ENCODE data around the gene PTTG1.

The PTTG1 gene

DNA sequence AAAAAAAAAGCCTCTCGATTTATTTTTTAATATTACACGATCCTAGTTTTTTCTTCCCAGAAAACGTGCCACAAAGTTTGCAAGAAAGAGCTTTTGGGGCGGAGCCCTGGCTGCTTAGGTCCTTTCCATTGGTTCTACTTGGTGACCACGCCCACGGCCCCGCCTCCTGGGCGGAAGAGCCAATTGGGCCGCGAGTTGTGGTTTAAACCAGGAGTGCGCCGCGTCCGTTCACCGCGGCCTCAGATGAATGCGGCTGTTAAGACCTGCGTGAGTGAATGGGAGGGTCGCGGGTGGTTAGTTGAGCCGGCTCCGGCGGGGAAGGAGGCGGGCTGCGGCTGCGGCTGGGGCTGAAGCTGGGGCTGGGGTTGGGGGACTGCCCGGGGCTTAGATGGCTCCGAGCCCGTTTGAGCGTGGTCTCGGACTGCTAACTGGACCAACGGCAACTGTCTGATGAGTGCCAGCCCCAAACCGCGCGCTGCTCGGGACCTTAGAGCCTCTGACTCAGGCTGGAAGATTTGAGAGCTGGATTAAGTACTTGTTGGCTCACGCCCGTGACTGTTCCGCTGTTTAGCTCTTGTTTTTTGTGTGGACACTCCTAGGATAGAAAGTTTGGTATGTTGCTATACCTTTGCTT lies at the start of gene PTTG1:
PTTG1 (plus strand) TSS at position 231 of the 634 bp plus-strand sequence. CDS start 458 bp downstream, outside the sequence.
- in situ Hi-C loops (cut with HindIII; ENCODE audit: low sequenced_read_pairs): no loop called here

DNA sequence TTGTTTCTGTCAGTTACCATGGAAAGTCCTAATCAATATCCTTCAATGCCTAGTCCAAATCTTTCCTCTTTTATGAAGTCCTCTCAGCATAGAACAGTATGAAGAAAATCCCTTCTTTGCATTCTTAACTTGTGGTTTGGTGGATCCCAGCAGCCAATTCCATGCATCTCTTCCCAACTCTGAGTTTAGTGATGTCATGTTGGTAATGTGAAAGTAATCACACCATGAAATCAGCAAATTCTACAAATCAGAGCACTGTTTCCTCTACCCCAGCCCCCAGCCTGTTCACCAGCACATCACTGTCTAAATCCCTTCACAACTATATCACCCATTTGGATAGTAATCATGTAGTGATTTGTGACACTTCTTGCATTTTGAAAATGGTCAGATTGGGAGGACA lies 46.5 kb upstream of the PTTG1 start:
- in situ Hi-C loops (cut with HindIII; ENCODE audit: low sequenced_read_pairs): no loop called here

DNA sequence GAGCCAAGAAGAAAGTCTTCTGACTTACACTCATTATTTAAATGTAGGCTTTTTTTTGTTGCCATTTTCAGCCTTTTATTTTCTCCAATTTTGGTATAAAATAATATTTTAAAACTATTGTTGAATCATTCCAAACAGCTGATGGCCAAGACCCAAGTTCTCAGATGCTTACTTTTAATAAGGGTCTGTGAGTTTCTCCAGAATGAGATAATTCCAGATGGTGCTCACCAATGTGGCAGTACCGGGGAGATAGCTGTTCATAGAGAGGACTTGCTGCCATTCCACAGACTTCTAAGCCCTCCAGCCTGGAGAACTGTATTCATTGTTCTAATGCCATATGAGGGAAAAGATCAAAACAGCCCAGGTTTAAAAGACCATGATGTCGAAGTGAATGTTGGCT lies 46.0 kb upstream of the PTTG1 start:
- in situ Hi-C loops (cut with HindIII; ENCODE audit: low sequenced_read_pairs): no loop called here

DNA sequence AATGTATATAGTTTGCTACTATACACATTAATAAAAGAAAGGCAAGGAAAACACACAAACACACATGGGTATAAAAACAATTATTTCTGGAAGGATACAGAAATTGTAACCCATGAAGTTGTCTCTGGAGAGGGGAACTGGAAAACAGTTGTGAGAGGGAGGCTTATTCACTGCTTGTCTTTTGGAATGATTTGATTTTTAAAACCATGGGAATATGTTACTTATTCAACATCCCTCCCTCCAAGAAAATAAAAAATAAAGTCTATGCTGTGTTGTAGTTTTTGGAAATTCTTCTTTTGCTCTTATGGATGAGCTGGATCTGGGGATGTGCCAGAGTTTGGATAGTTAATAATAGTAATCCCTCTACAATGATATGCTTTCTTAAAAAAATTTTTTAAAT lies 45.2 kb upstream of the PTTG1 start:
- in situ Hi-C loops (cut with HindIII; ENCODE audit: low sequenced_read_pairs): no loop called here

DNA sequence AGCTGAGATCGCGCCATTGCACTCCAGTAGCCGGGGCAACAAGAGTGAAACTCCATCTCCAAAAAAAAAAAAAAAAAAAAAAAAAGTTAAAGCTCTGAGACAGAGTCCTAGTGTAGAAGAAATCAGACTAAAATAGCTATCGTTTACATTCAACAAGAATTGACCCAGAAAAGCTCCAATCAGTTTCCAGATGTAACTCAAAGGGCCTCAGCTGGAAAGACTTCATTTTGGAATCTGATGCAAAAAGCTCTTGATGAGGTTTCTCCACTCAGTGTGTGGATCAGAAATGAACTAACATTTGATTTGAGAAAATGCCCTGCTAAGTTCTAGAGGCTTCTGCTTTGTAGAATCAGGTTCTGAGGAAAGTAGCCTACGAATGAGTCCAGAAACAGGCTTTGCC lies 44.0 kb upstream of the PTTG1 start:
- in situ Hi-C loops (cut with HindIII; ENCODE audit: low sequenced_read_pairs): no loop called here

DNA sequence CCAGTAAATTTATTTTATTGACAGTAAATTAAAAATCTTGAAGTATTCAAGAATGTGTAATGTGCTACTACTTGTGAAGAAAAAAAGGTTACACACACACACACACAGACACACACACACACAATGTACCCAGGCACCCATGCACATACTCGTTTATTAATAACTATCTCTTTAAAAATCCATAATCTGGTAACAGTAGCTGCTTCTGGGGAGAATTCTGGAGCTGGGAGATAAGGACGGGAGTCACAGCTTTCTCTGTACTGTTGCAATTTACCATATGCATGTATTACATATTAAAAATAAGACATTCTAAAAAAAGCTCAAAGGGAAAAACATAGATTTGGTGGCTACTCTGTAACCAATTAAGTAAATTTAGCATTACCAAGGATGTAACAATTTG lies 43.3 kb upstream of the PTTG1 start:
- in situ Hi-C loops (cut with HindIII; ENCODE audit: low sequenced_read_pairs): no loop called here

DNA sequence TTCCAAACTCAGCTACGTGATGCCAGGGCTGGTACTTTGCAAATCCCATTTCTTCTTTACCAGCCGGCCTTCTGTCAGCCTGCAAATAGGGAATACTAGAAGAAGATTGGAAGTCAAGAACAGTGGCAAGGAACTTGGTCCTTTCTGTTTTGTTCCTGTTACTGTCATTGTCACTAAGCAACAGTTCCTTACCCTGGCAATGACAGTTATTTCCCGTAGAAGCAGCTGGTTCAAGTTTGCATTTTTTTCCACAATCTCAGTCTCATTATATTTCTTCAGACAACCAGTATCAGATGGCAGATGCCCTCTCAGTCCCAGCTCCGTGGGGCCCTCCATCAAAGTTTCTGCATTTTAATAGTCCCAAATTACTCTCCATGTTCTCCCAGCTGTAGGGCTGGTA lies 42.1 kb upstream of the PTTG1 start:
- in situ Hi-C loops (cut with HindIII; ENCODE audit: low sequenced_read_pairs): no loop called here

DNA sequence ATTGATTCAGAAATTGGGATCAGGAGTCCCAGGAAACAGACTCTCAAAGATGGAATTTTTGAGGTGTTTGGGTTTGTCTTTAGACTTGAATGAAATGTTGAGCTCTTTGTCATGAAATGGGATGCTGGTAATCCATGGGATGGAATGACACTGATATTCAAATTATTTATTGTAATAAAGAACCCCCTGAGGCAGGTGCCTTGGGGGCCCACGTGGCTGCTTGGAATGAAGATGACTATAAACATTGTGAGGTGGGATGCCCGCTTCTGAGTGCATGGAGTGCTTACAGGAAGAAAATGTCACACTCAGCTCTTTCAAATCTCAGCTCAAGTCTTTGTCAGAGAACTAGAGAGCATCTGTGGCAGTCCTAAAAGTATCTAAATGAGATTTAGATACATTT lies 41.6 kb upstream of the PTTG1 start:
- in situ Hi-C loops (cut with HindIII; ENCODE audit: low sequenced_read_pairs): no loop called here

DNA sequence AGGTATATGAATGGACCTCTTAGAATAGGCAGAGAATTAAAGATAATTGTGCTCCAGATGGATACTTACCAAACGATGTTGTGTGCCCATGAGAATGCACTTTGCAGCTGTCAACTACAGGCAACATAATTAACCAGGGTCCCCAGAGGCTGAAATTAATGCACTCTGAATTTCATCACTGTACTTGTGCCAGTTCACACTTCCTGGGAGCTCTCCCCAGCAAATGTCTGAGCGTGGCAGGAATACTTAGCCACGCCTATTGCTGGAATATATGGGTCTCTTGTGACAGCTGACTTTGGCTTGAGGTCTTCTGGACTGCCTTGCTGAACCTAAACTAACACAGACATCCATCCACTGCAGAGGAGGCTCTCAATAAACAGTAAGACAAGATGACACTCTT lies 39.3 kb upstream of the PTTG1 start:
- in situ Hi-C loops (cut with HindIII; ENCODE audit: low sequenced_read_pairs): no loop called here

DNA sequence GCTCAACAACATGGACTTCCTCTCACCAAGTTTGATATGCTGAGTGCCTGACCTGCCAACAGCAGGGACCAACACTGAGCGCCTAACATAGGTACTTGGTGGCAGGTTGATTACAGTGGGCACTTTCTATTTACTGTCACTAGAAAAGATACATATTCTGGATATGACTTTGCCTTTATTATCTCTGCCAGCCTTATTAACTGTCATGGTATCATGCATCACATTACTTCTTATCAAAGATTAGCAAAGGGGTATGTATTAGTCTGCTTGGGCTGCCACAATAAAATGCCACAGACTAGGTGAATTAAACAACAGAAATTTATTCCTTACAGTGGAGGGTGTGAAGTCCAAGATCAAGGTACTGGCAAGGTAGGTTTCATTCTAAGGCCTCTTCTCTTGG lies 37.0 kb upstream of the PTTG1 start:
- in situ Hi-C loops (cut with HindIII; ENCODE audit: low sequenced_read_pairs): no loop called here

DNA sequence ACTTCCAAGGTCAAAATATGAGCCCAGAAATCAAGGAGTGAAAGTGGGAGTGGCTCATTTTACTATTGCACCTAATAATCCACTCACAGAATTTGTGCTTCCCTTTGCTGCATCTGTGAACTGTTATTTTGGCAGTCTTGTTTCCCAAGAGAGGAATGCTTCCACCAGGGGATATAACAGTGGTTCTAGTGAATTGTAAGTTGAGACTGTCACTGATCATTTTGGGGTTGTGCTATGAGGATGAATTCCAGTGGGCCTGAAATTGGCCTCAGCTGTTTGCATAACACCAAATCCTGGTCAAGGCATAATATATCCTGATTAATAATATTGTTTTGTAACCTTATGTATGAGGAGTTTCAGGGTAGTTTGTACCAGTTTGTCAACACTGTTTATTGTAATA lies 36.2 kb upstream of the PTTG1 start:
- in situ Hi-C loops (cut with HindIII; ENCODE audit: low sequenced_read_pairs): no loop called here

DNA sequence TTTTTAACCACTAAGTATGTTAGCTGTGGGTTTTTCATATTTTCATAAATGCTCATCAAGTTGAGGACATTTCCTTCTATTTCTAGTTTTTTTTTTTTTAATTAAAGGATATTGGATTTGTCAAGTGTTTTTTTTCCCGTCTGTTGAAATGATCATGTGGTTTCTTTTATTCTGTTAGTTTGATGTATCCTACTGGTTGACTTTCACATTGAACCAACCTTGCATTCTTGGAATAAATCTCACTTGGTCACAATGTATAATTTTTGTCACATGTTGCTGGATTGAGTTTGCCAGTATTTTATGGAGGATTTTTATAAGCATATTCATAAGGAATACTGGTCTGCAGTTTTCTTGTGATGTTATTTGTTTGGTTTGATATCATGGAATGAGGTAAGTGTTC lies 34.2 kb upstream of the PTTG1 start:
- in situ Hi-C loops (cut with HindIII; ENCODE audit: low sequenced_read_pairs): no loop called here

DNA sequence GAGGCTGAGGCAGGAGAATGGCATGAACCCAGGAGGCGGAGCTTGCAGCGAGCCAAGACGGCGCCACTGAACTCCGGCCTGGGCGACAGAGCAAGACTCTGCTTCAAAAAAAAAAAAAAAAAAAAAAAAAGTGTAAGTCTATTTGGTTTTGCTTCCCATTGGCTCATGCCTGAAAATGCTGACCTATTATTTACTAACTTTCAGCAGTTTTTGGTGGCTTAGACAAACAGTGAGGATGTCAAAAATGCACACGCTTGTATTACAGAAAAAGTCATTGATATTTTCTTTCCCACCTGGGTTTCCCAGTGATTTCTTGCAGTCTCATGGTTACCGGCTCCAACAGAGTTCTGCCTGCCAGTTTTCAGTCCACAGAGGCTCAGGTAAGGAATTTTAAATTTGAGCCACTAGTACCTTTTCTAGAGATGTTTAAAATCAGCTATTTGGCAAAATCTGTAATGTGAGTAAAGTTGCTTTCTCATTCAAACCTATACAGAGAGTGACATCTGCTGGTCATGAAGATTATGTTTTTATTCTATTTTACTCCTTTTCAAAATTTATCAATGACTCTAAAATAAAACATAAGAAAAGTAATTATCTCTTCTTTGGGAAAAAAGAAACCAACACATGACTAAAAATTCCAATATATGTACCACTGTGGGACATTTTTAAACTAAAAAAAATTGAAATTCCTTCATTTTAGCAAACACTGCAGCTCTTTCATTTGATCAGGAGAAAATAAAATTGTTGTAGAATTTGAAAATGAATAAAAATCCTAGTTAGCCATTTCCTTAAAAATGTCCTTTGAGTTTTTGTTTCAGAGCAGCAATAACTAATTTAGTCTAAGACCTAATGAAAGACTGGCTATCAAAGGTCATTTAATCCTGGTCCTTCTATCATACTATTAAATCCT lies 30.6 kb upstream of the PTTG1 start:
- in situ Hi-C loops (cut with HindIII; ENCODE audit: low sequenced_read_pairs): no loop called here

DNA sequence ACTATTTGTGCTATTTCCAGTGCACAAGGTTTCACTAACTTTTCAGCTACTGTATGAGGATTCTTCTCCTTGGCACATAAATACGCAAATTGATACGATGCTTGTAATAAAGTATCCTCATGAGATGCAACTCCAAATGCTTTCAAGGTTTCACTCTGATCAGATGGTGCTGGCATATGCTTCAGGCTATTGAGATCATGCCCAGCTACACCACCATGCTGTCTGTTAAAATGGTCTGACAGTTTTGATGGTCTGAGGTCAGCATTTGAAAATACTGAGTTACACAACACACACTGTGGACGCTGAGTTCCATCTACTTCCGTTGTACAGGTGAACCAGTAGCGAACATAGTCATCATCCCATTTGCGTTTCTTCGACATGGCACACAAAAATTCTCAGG lies 26.5 kb upstream of the PTTG1 start:
- in situ Hi-C loops (cut with HindIII; ENCODE audit: low sequenced_read_pairs): no loop called here

DNA sequence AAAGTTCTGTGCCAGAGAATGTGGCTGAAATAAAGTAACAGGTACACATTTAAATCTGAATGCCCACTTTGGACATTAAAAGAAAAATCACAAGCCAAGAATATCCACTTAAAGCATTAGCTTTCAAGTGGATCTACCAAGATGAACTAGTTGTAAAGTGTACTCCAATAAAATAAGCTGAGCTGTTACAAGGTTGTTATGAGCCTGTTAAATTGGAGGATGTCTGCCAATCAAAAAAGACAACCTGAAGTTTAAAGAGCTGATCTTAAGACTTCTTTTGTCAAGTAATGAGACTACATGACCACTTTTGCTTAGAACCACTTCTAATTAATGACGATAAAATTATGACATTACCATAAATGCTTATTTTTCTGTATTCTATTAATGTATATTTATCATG lies 24.2 kb upstream of the PTTG1 start:
- in situ Hi-C loops (cut with HindIII; ENCODE audit: low sequenced_read_pairs): no loop called here

DNA sequence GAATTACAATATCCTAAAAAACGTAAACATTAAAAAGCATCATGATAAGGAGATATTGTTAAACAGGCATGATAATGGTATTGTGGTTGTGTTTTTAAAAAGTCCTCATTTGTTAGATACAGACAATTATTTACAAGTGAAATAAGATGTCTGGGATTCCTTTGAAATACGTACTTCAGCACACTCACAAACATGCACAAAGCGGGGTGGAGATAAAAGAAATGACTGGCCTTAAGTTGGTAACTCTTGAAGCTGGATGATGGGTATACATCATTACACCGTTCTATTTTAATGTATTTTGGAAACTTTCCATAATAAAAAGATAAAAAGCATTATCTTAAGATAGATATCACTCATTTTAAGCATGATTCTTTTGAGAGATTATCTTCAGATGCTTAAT lies 22.8 kb upstream of the PTTG1 start:
- in situ Hi-C loops (cut with HindIII; ENCODE audit: low sequenced_read_pairs): no loop called here

DNA sequence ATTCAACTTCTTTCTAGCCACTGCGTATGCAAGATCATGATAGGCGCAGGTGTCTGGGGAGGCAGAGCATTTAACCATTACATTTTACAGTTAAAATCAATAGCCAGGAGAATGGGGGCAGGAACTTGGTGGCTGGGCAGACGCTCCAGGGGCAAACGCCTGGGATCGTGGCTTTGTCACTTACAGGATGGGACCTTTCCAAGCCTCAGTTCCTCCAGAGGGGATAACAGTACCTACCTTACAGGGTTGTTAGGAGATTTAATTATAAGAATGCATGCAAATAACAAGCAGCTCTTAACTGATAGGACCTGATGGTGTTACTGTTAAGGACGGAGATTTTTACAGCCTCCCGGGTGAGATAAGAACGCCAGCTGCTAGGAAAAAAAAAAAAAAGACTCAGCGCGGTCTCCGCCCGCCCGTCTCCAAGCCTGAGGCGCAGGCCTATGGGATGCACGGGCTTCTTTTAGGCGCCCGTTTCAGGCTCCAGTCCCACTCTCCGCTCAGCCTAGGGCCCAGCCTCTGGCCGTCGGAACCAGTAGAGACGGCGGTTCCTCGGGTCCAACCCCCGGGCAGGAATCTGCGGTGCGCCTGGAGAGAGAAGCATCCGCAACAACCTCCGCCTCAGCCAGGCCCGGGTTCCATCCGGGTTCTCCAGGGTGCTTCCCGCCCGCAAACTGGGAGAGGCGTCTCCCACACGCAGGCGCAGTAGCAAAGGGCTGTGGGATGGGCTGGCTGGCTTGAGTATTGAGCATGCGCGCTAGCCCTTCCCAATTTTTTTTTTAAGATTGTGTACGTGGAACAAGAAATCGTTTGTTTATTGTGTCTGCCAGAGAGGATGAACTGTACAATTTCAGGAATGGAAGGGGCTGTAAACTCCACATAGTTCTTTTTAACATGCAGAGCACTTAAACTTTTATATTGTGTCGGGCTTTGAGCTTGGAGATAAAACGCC lies 22.0 kb upstream of the PTTG1 start, which contains the start of gene FAM200C:
FAM200C (minus strand) TSS at position 653 of the 952 bp plus-strand sequence. CDS start 4,564 bp downstream, outside the sequence.
- in situ Hi-C loops (cut with HindIII; ENCODE audit: low sequenced_read_pairs): no loop called here

DNA sequence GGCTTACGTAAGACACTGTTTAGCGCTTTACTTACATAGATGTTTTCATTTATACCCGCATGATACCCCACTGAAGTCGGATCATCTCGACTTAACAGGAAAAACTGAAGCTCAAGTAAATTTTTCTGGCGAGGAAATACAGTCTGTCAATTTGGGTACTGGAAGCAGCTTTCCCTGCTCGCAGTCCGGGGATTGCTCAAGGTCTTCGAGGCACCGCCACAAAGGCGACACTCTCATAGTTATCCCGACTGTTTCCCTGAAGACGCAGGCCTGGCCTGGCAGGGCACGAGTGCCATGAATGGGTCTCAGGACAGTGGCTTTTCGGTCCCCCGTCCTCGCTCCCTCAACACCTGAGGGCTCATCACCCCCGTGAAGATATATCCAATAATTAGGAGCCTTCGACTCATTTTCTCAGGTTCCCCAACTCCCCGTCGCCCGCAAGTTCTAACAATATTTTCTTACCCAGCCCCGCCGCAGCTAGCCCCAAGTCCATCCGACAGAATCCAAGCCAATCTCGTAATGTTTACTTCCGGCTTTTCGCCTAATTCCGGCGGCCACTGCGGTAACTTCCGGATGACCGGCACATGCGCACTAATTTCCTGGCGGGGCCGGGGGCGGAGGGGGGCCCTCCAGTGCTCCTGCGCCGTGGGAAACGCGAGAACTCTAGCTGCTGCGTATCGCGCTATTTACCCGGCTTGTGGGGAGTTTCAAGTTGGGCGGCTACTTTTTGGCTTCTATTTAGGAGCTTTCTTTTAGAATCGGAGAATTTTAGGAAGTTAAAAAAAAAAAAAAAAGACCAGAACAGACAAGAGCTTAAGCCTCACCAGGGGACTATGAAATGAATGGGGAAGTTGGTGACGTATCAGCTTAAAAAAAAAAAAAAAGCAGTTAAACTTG lies 2.8 kb upstream of the PTTG1 start, which contains the start of gene SLU7:
SLU7 (minus strand) TSS at position 521 of the 897 bp plus-strand sequence. CDS start 3,787 bp downstream, outside the sequence.
- in situ Hi-C loops (cut with HindIII; ENCODE audit: low sequenced_read_pairs): no loop called here

DNA sequence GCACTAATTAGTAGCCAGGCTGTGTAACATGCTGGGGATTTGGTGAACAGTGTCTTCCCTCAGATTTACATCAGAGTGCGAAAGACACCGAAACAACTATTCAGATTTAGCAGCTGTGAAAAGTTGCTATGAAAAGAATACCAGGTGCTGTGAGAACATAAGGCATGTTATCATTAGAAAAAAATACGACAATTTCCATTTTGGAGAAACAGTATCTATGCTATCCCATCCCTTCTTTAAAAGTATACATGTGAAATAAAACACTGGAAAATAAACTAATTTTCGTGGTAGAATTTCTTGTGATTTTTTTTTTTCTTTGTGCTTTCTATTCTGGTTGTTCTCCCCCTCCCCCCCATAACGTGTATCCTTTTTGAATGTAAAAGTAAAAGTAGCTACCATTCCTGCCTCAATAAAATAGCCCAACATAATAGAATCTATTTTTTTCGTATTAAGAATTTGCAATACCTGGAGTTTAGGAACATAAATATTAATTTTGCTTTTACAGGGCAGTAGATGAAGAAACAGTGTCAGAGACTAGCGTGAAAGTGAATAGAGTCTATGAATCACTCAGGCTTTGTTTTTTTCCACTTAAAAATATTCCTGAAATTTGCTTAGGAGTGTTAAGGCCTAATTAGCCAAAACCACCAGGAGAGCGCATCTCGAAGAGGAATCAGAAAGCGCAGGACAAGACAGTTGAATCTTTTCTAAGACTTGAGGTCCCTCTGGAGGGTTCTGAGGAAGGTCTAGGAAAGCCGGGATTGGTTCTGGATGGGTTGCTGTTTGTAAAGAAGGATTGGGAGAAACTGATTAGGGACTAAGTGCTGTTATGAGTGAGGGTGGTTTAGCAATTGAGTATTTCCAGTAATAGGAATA lies 2.0 kb upstream of the PTTG1 start:
- in situ Hi-C loops (cut with HindIII; ENCODE audit: low sequenced_read_pairs): no loop called here
